HFF-Myc (cell line): ENCODE results near the gene CFAP410.

Source experiments
- DNase-seq: peaks from one replicate; pipeline ENCODE4 v3.0.0-alpha.2; 2011; ENCODE audit warnings: low read depth; ENCODE audit errors: extremely low read depth
- H3K4me3 ChIP-seq: replicated peaks from 2 replicates; pipeline ENCODE4 v1.5.1; 2011; ENCODE audit warnings: low read depth, mild to moderate bottlenecking, control low read depth, low read length
- CTCF ChIP-seq: IDR thresholded peaks from 2 replicates; pipeline ENCODE4 v1.5.1; 2012; ENCODE audit warnings: mild to moderate bottlenecking, low read depth, low read length, control low read depth; ENCODE audit errors: missing control alignments

Gene CFAP410

GRCh38 chr21:44325386-44326271, 13.6 kb downstream of the CFAP410 start:
- no peak overlapping the region for H3K4me3 ChIP-seq
- no peak for DNase-seq
- no peak for TF ChIP-seq CTCF

- TF ChIP-seq CTCF = no peak
- no peak overlapping the region for H3K4me3 ChIP-seq
- no peak for DNase-seq
These were observed 14.4 kb downstream of the CFAP410 start for GRCh38 chr21:44324854-44325107.

- H3K4me3 ChIP-seq = no peak overlapping the region
- DNase-seq = no peak
- TF ChIP-seq CTCF = no peak
These were observed 14.9 kb downstream of the CFAP410 start for GRCh38 chr21:44324106-44324853.

GRCh38 chr21:44323591-44323990, 15.6 kb downstream of the CFAP410 start:
- no peak for DNase-seq
- H3K4me3 ChIP-seq = no peak overlapping the region
- TF ChIP-seq CTCF = no peak

- no peak for DNase-seq
- TF ChIP-seq CTCF = no peak
- no peak overlapping the region for H3K4me3 ChIP-seq
These were observed 16.4 kb downstream of the CFAP410 start for GRCh38 chr21:44322621-44323325.

GRCh38 chr21:44321846-44322450, 17.2 kb downstream of the CFAP410 start:
- H3K4me3 ChIP-seq = no peak overlapping the region
- TF ChIP-seq CTCF = no peak
- no peak for DNase-seq
